Measurements from ENCODE around the gene PTN.

Gene PTN

DNA sequence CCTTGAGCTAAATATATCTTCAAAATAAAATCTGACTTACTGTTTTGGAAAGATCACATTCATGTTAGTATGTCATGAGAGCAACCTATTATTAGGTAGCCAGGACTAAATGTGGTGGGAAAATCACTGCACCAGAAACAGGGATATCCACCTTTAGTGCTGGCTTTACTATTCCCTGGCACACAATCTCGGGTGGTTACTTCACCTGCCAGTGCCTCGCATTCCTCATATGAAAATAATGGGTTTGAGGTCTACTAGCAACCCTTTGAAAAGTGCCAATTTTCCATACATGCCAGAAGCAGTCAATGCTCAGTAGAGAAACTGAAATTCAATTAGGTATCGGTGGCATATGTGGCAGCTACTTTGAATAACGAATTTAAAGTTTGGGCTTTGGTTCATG, 36.8 kb downstream of the PTN start:
- H3K27ac ChIP-seq = no peak overlapping the region
- H3K4me3 ChIP-seq (IDR thresholded peaks at IDR 0.05; ENCODE audit: insufficient read depth, low read depth, low read length) = no peak overlapping the region
- H3K9ac ChIP-seq = no peak overlapping the region
- H3K27me3 ChIP-seq (ENCODE audit: insufficient read depth, low read depth) = no peaks in the 10 kb centered on the region
- H2AFZ ChIP-seq (ENCODE audit: low read depth) = no peak overlapping the region
- no peaks in the 10 kb centered on the region for H3K36me3 ChIP-seq (ENCODE audit: insufficient read depth)
- H3K4me1 ChIP-seq (ENCODE audit: low read depth, poor library complexity, severe bottlenecking) = no peaks in the 10 kb centered on the region
- no peaks in the 10 kb centered on the region for H3K79me2 ChIP-seq (ENCODE audit: insufficient read depth, low read depth)
- no peak overlapping the region for H3K4me2 ChIP-seq
- TF ChIP-seq, protein P1, sequence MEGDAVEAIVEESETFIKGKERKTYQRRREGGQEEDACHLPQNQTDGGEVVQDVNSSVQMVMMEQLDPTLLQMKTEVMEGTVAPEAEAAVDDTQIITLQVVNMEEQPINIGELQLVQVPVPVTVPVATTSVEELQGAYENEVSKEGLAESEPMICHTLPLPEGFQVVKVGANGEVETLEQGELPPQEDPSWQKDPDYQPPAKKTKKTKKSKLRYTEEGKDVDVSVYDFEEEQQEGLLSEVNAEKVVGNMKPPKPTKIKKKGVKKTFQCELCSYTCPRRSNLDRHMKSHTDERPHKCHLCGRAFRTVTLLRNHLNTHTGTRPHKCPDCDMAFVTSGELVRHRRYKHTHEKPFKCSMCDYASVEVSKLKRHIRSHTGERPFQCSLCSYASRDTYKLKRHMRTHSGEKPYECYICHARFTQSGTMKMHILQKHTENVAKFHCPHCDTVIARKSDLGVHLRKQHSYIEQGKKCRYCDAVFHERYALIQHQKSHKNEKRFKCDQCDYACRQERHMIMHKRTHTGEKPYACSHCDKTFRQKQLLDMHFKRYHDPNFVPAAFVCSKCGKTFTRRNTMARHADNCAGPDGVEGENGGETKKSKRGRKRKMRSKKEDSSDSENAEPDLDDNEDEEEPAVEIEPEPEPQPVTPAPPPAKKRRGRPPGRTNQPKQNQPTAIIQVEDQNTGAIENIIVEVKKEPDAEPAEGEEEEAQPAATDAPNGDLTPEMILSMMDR (conservative IDR thresholded peaks at IDR 0.05; ENCODE audit: low read depth, low read length) = no peak
- no peaks in the 10 kb centered on the region for H4K20me1 ChIP-seq (ENCODE audit: insufficient read depth)

DNA sequence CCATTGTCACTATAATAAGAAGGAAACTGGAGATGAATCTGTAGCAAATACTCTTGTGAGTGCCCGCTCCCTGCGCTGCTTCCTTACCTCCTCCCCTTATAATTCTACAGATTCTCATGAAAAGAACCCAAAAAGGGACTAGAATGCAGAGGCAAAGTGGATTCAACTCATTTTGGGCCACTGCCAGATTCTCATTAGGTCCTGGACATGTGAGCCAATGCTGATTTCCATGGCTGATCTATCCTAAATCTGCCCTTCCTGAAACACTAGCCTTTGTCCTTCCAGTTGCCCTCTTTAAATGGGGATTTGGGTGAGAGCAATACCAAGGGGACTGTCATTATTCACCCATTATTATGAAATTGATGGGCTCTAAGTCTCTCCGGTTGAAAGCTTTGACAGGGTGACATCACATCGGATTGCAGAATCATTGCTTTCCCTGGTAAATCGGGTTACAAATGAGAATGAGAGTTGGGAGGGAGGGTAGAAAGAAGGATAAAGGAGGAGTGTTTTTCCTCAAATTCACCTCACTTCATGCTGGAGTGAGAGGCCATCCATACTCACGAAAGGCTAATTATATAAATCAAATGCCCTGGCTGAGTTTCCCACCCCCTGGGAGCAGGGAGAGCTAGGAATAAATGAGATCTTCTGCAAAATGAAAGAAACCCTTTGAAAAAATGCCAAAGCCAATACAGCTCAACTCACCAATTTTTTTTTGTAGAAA, 37.5 kb downstream of the PTN start:
- H4K20me1 ChIP-seq (ENCODE audit: insufficient read depth) = no peaks in the 10 kb centered on the region
- H3K27ac ChIP-seq = no peak overlapping the region
- no peak overlapping the region for H2AFZ ChIP-seq (ENCODE audit: low read depth)
- H3K27me3 ChIP-seq (ENCODE audit: insufficient read depth, low read depth) = no peaks in the 10 kb centered on the region
- no peak overlapping the region for H3K4me3 ChIP-seq (IDR thresholded peaks at IDR 0.05; ENCODE audit: insufficient read depth, low read depth, low read length)
- H3K36me3 ChIP-seq (ENCODE audit: insufficient read depth) = no peaks in the 10 kb centered on the region
- TF ChIP-seq, protein P1 (conservative IDR thresholded peaks at IDR 0.05; ENCODE audit: low read depth, low read length) = no peak
- no peak overlapping the region for H3K9ac ChIP-seq
- H3K4me1 ChIP-seq (ENCODE audit: low read depth, poor library complexity, severe bottlenecking) = no peaks in the 10 kb centered on the region
- H3K4me2 ChIP-seq = no peak overlapping the region
- no peaks in the 10 kb centered on the region for H3K79me2 ChIP-seq (ENCODE audit: insufficient read depth, low read depth)

DNA sequence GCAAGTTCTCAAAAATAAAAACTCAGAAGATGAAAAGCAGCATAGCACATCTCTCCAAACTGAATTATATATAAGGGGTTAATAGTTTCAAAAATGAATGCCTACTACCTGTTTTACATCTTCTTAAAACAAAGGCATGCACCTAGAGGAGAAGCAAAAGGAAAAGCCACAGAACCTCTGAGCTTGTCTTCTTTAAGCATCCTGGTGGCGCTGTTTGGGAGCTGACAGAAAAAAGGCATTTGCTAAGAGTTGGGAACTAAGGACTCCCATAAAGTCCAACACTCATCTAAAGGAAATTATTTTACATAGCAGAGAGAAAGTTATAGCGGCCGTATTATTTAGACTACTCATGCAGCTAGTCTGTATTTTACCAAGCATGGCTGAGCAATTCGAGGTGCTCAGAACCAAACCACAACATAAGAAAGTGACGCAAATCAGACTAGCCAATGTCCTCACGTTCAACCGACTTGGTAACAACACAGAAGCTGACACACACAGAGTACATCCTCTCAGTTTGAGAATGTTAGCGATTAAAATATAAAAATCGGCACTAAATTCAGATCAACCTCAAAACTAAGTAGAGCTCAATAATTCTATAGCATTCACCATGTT, 38.8 kb downstream of the PTN start:
- Histone ChIP-seq H3K4me2 (no peak overlapping the region), H4K20me1 (ENCODE audit: insufficient read depth) (no peaks in the 10 kb centered on the region), H3K9ac (no peak overlapping the region), H3K36me3 (ENCODE audit: insufficient read depth) (no peaks in the 10 kb centered on the region), H3K79me2 (ENCODE audit: insufficient read depth, low read depth) (no peaks in the 10 kb centered on the region), H3K27me3 (ENCODE audit: insufficient read depth, low read depth) (no peaks in the 10 kb centered on the region), H3K4me1 (ENCODE audit: low read depth, poor library complexity, severe bottlenecking) (no peaks in the 10 kb centered on the region), H3K4me3 (IDR thresholded peaks at IDR 0.05; ENCODE audit: insufficient read depth, low read depth, low read length) (no peak overlapping the region), H2AFZ (ENCODE audit: low read depth) (no peak overlapping the region), H3K27ac (no peak overlapping the region)
- TF ChIP-seq, protein P1 (conservative IDR thresholded peaks at IDR 0.05; ENCODE audit: low read depth, low read length) = no peak

DNA sequence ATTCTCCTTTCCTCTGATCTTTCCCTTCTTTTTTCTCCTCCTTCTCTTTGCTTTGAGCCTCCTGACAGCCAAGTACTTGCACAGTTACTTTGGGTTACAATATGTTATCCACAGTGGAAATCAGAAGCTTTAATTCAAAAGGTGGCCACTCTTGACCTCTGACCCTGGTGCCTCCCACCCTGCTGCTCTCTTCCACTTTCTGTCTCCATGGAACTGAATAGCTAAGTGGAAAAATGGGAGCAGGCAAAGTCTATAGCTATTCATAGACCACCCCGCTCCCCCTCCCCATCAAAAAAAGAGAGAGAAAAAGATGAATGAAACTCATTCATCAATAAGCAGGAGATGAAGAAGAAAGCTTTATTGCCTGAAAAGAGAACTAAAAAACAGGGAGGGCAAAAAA, 39.4 kb downstream of the PTN start:
- no peak overlapping the region for H3K4me3 ChIP-seq (IDR thresholded peaks at IDR 0.05; ENCODE audit: insufficient read depth, low read depth, low read length)
- H3K27me3 ChIP-seq (ENCODE audit: insufficient read depth, low read depth) = no peaks in the 10 kb centered on the region
- no peaks in the 10 kb centered on the region for H3K4me1 ChIP-seq (ENCODE audit: low read depth, poor library complexity, severe bottlenecking)
- no peak overlapping the region for H3K4me2 ChIP-seq
- H4K20me1 ChIP-seq (ENCODE audit: insufficient read depth) = no peaks in the 10 kb centered on the region
- no peak overlapping the region for H3K9ac ChIP-seq
- TF ChIP-seq, protein P1 (conservative IDR thresholded peaks at IDR 0.05; ENCODE audit: low read depth, low read length) = no peak
- H2AFZ ChIP-seq (ENCODE audit: low read depth) = no peak overlapping the region
- H3K27ac ChIP-seq = no peak overlapping the region
- no peaks in the 10 kb centered on the region for H3K79me2 ChIP-seq (ENCODE audit: insufficient read depth, low read depth)
- H3K36me3 ChIP-seq (ENCODE audit: insufficient read depth) = no peaks in the 10 kb centered on the region

Data from KMS-11 (cell line).